ENCODE measurements around the gene ANP32A. TPM values are rescaled to one million over a fixed set of nuclear protein-coding genes. Genes with fewer than 3 reads are reported as not detected.

The ANP32A gene
- polyA plus RNA-seq, 6 donors from 2014 or later = 110 to 149 (median 131) TPM

DNA sequence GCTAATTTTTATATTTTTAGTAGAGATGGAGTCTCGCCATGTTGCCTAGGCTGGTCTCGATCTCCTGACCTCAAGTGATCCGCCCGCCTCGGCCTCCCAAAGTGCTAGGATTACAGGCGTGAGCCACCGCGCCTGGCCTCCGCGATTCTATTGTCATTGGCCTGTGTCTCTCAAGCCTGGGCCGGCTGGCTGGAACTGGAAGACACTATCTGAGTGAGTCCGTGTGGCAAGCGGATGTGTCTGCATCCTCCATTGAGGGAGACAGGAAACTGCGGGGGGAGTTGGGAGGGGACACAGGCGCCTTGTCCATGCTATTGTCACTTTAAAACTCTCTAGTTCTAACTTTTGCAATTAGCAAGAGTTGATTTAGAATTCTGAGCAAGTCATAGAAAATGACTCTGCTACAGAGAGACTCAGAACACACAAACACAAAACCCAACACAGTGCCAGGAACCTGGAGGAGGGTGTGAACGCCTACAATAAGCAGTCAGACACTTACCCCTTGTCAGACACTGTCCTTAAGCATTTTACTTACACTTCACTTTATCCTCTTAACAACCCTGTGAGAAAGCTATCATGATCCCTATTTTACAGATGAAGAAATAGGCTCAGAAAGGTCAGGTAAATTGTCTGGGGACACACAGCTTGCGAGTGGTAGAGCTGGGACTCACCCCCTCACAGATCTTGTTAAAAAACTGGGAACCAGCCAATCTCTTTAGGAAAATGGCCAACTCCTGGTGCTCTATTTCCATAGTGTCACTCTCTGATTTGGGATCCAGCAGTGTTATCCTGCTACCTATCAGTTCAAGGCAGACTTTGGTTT is 38.7 kb downstream of the ANP32A start:
- Mint-ChIP-seq H3K9me3 (no peaks in the 10 kb centered on the region), H3K4me1 (peaks cover 26 to 36% (median 28%) of the 10 kb centered on the region in 3 donors), H3K36me3 (peaks cover 0 to 10% of the 10 kb centered on the region in 2 donors), H3K27me3 (no peaks in the 10 kb centered on the region), H3K27ac (peak overlapping the region in 5 of 6 donors; percentile 75 to 95 (median 89)), H3K4me3 (peak overlapping the region in 6 of 8 donors; percentile 47 to 85 (median 63))
- peak; percentile 40 to 49 for ATAC-seq (ENCODE audit: low read depth in 2 of 2)
- no peak for DNase-seq

DNA sequence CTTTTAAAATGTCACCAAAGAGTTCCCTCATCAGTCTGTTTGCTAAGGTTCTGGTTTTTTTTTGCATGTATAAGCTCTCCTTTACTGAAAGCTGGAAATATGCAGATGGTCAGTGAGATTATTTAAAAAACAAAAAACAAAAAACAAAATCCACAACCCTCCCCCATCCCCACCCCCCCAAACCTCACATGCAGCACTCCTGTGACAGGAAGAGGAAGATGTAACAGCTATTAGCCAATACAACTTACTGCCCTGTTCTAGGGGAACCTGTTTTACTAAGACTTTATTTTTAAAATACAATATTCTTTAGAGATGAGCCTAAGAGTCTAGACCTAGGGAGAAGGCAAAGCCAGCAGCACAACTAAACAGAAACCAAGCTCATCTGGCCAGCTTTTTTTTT is 39.5 kb downstream of the ANP32A start:
- no peaks in the 10 kb centered on the region for H3K27me3 Mint-ChIP-seq
- DNase-seq (no peak), ATAC-seq (ENCODE audit: low read depth in 2 of 2) (no peak)
- H3K27ac Mint-ChIP-seq = peak overlapping the region in 2 of 6 donors; percentile 90 to 95
- H3K36me3 Mint-ChIP-seq = peaks cover 0 to 10% of the 10 kb centered on the region in 2 donors
- no peaks in the 10 kb centered on the region for H3K9me3 Mint-ChIP-seq
- peak overlapping the region in 1 of 8 donors; percentile 65 for H3K4me3 Mint-ChIP-seq
- H3K4me1 Mint-ChIP-seq = peaks cover 26 to 36% (median 31%) of the 10 kb centered on the region in 3 donors

DNA sequence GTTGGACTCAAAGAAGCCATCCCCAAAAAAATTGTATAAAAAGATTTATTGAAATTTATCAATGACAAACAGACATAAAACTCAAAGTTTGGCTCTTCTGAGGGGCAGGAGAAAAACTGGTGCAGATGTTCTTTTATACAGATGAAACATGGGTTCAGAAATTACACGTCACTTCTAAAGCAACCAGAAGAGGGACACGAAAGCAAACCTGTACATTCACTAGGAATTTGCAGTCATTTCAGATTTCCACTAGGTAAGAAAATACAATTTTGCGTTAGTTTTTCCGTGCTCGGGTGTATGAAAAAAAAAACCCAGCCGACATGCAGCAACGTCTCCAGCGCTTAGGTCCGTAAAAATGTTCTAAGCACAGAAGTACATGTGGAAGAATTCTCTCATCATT is 41.8 kb downstream of the ANP32A start:
- DNase-seq = no peak
- Mint-ChIP-seq H3K36me3 (peaks cover 0 to 10% of the 10 kb centered on the region in 2 donors), H3K27me3 (no peaks in the 10 kb centered on the region), H3K4me1 (peaks cover 24 to 26% (median 25%) of the 10 kb centered on the region in 3 donors), H3K9me3 (peaks cover 0 to 3% (median 0%) of the 10 kb centered on the region in 7 donors), H3K27ac (no peak overlapping the region), H3K4me3 (no peak overlapping the region)
- no peak for ATAC-seq (ENCODE audit: low read depth in 2 of 2)

DNA sequence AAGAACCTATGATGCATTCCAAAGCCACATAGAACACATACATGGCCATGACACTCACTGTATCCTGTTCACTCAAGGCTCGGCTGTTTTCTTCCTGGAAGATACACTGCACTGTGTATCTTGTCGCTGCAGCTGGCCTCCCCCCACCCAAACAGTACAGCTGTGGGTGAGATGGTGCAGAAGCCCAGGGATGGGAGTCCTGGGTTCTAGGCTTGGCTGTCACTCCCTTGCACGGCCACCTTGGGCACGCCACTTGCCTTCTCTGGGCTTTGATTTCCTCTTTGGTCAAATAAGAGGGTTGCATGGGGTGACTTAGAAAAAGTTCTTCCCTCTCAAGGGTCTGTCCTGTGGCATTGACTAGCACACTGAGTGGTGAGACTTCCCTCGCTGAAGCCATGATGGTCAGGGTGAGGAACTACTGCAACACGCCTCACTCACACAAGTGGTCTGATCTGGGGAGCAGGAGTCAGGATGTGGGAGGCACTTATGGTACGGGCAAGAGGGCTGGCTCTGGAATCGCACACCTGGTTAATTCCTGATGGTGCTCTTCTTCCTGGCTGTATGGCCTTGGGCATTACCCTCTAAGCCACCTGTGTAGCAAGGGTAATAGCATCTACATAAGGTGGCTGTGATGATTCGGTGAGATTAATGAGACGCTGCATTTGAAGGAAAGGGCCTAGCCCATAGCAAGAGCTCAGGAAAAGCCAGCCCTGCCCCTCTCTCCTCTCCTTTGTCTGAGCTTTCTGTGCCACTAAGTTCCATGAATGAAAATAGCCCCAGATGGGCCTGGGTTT is 44.0 kb downstream of the ANP32A start:
- DNase-seq = no peak

DNA sequence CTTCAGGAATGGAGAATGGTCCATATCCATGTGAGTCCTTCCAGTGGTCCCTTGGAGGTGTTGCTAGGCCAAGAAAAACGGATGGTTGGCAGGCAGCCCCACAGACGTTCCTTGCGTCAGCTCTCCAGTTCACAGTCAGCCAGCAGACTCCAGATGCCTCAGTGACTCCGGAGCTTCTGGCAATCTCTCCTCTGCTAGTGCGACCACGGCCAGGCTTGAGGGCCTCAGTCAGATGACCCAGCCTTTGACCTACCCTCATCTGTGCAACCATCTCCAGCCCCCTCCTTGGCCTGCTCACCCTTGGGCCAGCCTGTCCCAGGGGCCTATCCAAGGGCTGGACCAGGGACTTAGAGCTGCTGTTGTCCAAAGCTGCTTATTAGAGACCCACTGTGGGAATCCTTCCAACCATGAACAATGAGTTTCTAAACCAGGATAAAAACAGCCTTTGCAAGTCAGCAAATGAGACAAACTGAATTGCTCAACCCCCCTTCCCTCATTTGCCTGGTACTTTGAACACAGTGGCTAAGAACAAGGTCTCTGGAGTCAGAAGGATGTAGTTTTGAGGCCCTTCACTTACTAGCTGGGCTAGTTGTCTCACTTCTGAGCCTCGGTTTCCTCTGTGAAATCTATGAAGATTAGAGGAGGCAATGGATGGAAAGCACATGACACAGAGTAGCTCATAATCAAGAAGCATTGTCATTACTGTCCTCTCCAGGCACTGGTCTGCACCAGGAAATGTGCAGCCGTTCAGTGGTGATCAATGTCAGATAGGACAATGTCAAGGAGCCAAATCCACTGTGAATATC is 44.8 kb downstream of the ANP32A start:
- peaks cover 0 to 8% (median 2%) of the 10 kb centered on the region in 3 donors for H3K4me1 Mint-ChIP-seq
- H3K27ac Mint-ChIP-seq = no peak overlapping the region
- no peaks in the 10 kb centered on the region for H3K27me3 Mint-ChIP-seq
- H3K9me3 Mint-ChIP-seq = peaks cover 0 to 3% (median 0%) of the 10 kb centered on the region in 7 donors
- DNase-seq = no peak
- H3K4me3 Mint-ChIP-seq = no peak overlapping the region
- H3K36me3 Mint-ChIP-seq = peaks cover 0 to 5% of the 10 kb centered on the region in 2 donors
- no peak for ATAC-seq (ENCODE audit: low read depth in 2 of 2)

More for the DNA sequence above, 44.0 kb downstream of the ANP32A start:
- H3K4me1 Mint-ChIP-seq = peaks cover 2 to 9% (median 4%) of the 10 kb centered on the region in 3 donors
- ATAC-seq (ENCODE audit: low read depth in 2 of 2) = no peak
- H3K27me3 Mint-ChIP-seq = no peaks in the 10 kb centered on the region
- peak overlapping the region in 2 of 6 donors; percentile 60 to 65 for H3K27ac Mint-ChIP-seq
- H3K4me3 Mint-ChIP-seq = no peak overlapping the region
- H3K9me3 Mint-ChIP-seq = peaks cover 0 to 3% (median 0%) of the 10 kb centered on the region in 7 donors
- peaks cover 0 to 6% of the 10 kb centered on the region in 2 donors for H3K36me3 Mint-ChIP-seq

DNA sequence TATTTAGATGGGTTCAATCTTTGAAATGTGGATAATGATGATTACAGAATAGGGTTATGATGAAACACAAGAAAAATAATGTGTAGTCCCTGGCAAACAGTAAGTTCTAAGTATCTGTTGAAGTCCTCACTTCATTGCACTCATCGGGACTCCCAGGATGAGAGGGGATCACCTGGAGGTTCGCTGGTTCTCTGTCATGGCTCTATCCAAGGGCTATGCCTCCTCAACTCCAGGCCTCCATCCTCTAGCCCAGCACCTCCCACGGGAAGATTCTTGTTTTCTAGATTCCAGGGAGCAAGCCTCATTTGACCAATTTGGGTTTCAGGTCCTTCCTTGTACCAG is 45.5 kb downstream of the ANP32A start:
- Mint-ChIP-seq H3K9me3 (peaks cover 0 to 3% (median 0%) of the 10 kb centered on the region in 7 donors), H3K4me1 (peaks cover 0 to 8% (median 2%) of the 10 kb centered on the region in 3 donors), H3K27me3 (no peaks in the 10 kb centered on the region), H3K36me3 (peaks cover 0 to 5% of the 10 kb centered on the region in 2 donors), H3K27ac (no peak overlapping the region), H3K4me3 (peak overlapping the region in 2 of 8 donors; percentile 15 to 42)
- no peak for DNase-seq
- ATAC-seq (ENCODE audit: low read depth in 2 of 2) = no peak

DNA sequence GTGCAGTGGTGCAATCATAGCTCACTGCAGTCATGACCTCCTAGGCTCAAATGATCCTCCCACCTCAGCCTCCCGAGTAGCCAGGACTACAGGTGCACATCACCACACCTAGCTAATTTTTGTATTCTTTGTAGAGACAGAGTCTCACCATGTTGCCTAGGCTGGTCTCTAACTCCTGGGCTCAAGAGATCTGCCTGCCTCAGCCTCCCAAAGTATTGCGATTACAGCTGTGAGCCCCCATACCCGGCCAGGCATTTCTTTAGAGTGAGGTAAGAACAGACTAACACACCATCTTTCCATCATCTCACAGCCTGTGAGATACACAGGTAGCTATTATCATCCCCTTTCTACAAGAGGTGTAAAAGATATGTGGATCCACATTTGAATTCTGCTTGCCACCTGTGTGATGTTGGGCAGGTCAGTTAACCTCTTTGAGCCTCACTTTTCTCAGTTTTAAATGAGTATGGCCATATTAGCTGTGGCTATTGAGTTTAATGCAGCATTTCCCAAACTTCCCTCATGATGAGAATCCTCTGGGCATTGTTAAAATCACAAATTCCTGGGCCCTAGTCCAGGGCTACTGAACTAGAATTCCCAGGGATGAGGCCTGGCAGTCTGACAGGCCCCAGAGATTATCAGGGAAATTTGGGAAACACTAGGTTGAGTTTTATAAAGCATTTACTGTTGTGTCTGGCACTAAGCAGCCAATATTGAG is 46.0 kb downstream of the ANP32A start:
- Mint-ChIP-seq H3K4me3 (peak overlapping the region in 1 of 8 donors; percentile 15), H3K27me3 (no peaks in the 10 kb centered on the region), H3K9me3 (peaks cover 0 to 3% (median 0%) of the 10 kb centered on the region in 7 donors), H3K4me1 (peaks cover 0 to 8% (median 2%) of the 10 kb centered on the region in 3 donors), H3K36me3 (peaks cover 0 to 5% of the 10 kb centered on the region in 2 donors), H3K27ac (peak overlapping the region in 1 of 6 donors; percentile 32)
- DNase-seq (no peak), ATAC-seq (ENCODE audit: low read depth in 2 of 2) (no peak)

DNA sequence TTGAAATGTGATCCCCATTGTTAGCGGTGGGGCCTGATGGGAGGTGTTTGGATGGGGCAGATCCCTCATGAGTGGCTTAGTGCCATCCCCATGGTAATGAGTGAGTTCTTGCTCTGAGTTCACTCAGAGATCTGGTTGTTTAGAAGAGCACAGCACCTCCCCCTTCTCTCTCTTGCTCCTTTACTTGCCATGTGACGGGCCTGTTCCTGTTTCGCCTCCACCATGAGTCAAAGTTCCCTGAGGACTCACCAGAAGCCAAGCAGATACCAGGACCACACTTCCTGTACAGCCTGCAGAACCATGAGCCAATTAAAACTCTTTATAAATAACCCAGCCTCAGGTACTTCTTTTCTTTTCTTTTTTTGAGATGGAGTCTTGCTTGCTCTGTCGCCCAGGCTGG is 46.6 kb downstream of the ANP32A start:
- Mint-ChIP-seq H3K27me3 (no peaks in the 10 kb centered on the region), H3K4me1 (peaks cover 0 to 8% (median 2%) of the 10 kb centered on the region in 3 donors), H3K4me3 (no peak overlapping the region), H3K36me3 (peaks cover 0 to 5% of the 10 kb centered on the region in 2 donors), H3K27ac (no peak overlapping the region), H3K9me3 (peaks cover 0 to 3% (median 0%) of the 10 kb centered on the region in 7 donors)
- DNase-seq (no peak), ATAC-seq (ENCODE audit: low read depth in 2 of 2) (no peak)

DNA sequence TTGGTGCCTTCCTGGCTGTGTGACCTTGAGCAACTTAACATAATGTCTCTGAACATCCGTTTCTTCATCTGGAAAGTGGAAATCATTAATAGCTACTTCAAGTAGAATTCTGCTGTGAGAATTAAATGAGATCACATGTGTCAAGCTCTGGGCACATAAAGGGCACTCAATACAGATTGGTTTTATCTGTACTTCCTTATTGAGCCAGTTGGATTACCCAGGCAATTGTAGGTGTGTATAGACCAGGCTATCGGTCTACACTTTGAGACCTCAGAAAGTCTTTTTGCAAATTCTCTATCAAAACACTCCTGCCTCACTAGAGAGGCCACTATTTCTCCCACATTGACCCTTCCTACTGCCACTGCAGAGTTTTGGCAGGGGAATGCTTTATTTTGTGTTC is 47.7 kb downstream of the ANP32A start:
- no peak overlapping the region for H3K4me3 Mint-ChIP-seq
- no peak for ATAC-seq (ENCODE audit: low read depth in 2 of 2)
- H3K4me1 Mint-ChIP-seq = peaks cover 0 to 8% (median 2%) of the 10 kb centered on the region in 3 donors
- peaks cover 0 to 7% (median 0%) of the 10 kb centered on the region in 3 donors for H3K27me3 Mint-ChIP-seq
- peaks cover 0 to 4% of the 10 kb centered on the region in 2 donors for H3K36me3 Mint-ChIP-seq
- no peak overlapping the region for H3K27ac Mint-ChIP-seq
- no peak for DNase-seq
- H3K9me3 Mint-ChIP-seq = peaks cover 0 to 3% (median 0%) of the 10 kb centered on the region in 7 donors

DNA sequence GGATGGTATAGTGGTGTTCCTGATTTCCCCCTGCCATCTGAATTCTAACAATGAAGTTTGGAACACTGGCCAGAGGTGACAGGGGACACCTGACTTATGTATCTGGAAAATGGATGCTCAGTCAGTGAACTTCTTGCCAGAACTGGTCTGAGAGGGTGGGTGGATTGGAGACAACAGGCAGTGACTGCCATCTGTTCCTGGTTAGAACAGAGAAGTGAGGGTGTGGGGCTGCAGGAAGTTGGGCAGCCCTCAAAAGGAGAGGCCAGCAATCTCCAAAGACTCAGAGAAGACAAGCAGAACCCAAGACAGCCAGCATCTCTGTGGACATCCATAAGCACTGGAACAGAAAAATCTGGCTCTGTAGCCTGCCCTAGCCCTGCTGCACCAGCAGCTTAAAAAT is 50.5 kb downstream of the ANP32A start:
- Mint-ChIP-seq H3K9me3 (peaks cover 0 to 3% (median 0%) of the 10 kb centered on the region in 7 donors), H3K27me3 (peaks cover 0 to 7% (median 0%) of the 10 kb centered on the region in 3 donors), H3K4me1 (no peaks in the 10 kb centered on the region), H3K27ac (peak overlapping the region in 1 of 6 donors; percentile 49), H3K4me3 (no peak overlapping the region), H3K36me3 (peaks cover 0 to 4% of the 10 kb centered on the region in 2 donors)
- DNase-seq = no peak
- ATAC-seq (ENCODE audit: low read depth in 2 of 2) = no peak

DNA sequence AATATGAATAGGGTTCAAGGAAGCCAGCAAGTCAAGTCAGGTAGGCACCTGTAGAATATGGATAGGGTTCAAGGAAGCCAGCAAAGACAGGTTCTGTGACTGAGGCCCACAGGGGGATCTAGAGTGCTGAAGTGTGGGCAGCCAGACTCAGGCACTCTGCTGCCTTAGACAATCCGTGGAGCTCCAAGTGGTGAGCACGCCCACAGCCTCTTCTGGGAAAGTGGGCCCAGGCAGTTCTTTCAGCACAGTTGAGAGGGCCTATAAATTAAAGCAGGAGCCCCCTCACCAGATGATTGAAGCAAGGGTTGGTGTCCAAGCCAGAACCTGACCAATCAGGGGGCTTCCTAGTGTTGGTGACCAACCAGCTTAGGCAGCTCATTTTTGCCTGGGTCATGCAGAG is 51.0 kb downstream of the ANP32A start:
- no peaks in the 10 kb centered on the region for H3K4me1 Mint-ChIP-seq
- peaks cover 0 to 3% (median 0%) of the 10 kb centered on the region in 7 donors for H3K9me3 Mint-ChIP-seq
- no peak for DNase-seq
- H3K36me3 Mint-ChIP-seq = peaks cover 0 to 4% of the 10 kb centered on the region in 2 donors
- no peak overlapping the region for H3K27ac Mint-ChIP-seq
- H3K4me3 Mint-ChIP-seq = no peak overlapping the region
- H3K27me3 Mint-ChIP-seq = peaks cover 0 to 7% (median 2%) of the 10 kb centered on the region in 3 donors
- no peak for ATAC-seq (ENCODE audit: low read depth in 2 of 2)

DNA sequence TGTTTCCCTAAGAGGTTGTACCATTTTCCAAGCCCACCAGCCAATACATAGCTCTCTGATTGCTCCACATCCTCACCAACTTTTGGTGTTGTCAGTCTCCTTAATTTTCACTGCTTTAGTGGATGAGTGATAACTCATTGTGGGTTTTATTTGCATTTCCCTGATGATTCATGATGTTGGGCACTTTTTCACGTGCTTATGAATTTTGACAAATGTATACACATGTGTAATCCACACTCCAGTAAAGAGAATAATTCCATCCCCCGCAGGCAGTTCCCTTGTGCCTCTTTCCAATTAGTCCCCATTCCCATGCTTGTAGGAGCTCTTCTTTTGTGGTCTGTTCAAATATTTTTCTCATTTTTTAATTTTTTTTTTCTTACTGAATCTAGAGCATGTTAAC is 52.4 kb downstream of the ANP32A start:
- Mint-ChIP-seq H3K27ac (peak overlapping the region in 1 of 6 donors; percentile 67), H3K36me3 (peaks cover 0 to 4% of the 10 kb centered on the region in 2 donors), H3K4me1 (no peaks in the 10 kb centered on the region), H3K9me3 (no peaks in the 10 kb centered on the region), H3K27me3 (peaks cover 0 to 10% (median 8%) of the 10 kb centered on the region in 3 donors), H3K4me3 (no peak overlapping the region)
- ATAC-seq (ENCODE audit: low read depth in 2 of 2) (no peak), DNase-seq (no peak)

Data from naive B cell (primary cell).